HG03064 (cell line): ENCODE results near the gene DYSF.

ENCODE experiments used
- ATAC-seq: cut with Tn5 transposase; IDR thresholded peaks from one replicate; pipeline ENCODE4 v1.9.1; 2021; ENCODE audit warnings: low read depth; ENCODE audit not compliant: unreplicated experiment

The DYSF gene

GRCh38 chr2:71696381-71696780 is 243.0 kb downstream of the DYSF start:
- no peak for ATAC-seq

DNA sequence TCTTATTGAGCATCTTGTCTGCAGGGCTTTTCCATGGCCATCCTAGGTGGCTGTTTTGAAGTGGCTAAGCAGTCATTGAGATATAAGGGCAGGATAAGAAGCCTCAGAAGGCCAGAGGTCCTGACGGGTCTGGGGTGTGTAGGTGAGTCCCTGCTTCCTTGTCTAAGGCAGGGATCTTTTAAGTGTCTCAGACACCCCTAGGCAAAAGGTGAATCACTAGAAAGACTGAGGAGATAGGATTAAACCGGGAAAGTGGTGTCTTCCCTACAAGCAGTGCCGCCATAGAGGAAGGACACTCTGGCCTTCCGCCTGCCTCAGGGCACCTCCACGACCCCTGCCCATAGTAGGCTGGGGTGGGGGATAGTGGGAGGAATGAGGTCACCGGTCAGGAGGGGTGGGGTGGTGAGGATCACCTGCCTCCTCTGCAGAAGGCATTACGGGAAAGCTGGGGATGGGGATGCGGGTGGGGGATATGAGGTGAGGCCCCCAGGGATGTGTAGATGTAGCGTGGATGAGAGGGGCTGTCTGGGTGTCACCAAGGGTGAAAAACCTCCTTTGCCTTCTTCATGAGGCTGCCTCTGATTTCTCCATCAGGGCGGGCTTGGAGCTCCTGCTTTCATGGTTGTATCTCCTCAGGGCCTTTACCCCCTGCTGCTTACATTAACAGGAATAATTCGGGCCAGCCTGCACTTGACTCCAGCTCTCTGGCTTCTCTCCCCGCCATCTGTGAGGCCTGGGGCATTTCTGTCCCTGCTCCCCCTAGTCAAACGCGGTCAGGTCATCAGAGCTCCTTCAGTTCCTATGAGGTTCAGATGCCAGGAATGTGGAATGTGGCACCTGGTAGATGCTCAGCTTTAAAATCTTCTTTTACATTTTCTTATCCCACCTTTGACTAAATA is 244.0 kb downstream of the DYSF start:
- ATAC-seq, result no peak

DNA sequence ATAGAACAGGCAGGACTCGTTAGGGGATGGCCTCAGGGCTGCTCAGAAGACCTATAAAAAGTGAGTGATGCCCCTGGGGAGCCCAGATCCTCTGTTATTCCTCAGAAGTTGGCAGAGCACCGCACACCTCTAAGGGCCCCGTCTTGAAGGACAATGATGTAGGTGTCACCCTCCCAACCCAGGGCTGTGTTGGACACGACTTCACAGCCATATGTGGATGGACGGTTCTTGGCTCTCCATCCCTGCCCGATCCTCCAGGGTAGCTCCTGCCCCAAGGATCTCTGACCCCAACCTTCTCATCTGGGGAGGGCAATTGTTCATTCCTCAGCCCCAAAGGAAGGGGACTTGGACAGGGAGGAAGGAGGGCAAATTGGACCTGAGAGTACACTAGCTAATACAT is 246.1 kb downstream of the DYSF start:
- no peak for ATAC-seq

DNA sequence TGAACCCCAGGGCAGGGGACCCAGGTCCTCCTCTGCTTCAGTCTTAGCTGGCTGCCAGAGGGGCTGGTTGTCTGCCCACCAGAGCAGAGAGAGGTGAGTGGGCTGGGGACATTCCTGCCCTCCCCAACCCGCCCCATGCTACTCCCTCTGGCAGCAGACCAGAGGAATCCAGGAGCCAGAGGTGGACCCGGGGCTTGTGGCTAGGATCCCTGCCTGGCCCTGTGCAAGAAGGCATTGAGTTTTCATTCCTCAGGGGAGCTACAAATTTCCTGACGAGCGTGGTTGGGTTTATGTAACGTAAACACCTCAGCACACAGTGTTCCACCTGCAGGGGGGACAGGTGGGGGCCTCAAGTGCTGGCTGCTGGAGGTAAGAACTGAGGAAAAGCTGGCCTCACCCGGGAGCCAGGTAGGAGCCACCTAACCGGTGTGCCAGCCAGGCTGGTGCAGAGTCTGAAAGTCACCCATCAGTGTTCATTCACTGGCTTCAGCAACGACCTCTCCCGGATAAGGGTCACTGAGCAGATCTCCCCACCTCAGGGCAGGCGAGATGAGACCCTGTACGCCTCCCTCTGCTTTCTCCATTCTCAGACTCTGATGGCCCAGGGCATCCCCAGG is 246.8 kb downstream of the DYSF start:
- ATAC-seq, result no peak

GRCh38 chr2:71700658-71701397 is 247.5 kb downstream of the DYSF start:
- ATAC-seq, result no peak

DNA sequence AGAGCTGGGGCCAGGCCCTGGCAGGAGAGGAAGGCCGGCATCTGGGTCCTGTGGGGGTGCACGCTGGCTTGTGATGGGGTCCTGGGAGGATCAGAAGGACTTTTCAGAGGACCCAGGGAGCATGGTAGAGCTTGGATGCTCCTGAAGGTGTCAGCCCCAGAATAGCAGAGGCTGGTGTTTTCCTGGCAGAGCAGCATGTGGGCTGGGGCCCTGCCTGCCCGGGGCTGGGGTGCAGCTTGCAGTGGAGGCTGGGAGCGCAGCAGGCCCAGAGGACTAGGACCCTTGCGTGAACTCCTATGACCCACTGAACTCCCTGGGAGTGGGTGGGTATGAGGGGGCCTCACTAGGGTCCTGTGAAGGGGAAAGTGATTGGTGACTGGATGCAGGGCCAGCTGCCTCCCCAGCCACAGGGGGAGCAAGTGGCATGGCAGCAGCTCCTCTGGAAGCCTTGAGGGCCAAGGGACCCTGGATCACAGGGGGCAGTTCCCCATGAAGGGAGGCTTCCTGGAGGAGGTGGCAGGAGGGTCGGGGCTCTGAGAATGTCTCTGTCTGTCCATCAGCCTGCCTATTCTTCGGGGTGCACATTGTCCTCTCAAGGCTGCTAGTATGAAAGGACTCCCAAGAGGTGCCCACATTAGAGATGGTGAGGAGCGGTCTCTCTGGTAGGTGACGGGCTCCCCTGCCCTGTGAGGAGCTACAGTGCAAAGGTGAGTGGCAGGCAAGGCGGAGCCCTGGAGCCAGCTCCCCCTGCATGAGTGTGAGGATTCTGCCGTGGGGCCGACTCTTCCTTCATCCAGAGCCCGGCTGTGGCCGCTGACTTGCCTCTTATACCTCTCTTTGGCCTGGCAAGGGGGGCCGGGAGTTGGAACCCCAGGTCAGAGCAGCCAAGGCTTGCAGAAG is 249.0 kb downstream of the DYSF start:
- no peak for ATAC-seq

DNA sequence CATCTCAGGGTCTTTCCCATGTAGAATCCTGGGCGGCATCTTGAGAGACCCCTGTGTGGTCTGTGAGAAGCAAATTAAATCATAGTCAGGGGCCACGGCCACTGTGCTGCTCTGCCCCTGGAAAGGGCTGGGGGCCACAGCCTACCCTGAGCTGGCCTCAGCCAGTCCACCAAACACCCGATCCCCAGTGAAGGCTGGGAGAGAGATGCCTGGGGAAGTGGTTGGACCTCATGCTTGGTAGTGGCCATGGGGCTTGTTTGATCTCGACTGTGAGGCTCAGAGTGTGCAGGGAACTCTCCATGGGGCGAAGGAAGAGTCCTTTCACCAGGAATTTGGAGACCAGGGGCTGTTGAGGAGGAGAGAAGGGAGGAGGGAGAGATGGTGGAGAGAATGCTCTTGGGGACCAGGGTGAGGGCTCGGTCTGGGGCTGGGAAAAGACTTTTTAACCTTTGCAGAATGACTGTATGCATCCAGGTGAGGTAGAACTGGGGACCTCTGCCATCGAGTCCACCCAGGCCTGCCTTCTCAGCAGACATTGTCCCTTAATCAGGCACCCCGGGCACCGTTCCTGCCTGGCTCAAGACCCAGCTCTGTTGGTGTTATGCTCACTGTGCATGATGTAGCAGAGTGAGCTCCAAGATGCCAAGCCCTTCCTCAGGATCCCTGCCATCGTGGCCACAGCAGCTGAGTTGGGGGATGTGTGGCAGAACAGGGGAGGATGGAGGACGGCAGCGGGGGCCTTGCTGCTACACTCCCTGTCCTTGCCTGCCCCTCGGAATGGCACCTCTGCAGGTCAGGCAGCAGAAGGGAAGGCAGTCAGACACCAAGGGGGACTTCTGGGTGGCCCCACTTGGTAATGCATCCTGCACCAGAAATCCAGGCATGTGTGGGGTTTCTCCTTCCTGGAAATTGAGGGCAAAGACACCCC is 249.9 kb downstream of the DYSF start:
- ATAC-seq, result no peak

GRCh38 chr2:71704131-71704561 is 250.8 kb downstream of the DYSF start:
- ATAC-seq, result no peak

GRCh38 chr2:71704688-71705087 is 251.3 kb downstream of the DYSF start:
- ATAC-seq, result no peak

DNA sequence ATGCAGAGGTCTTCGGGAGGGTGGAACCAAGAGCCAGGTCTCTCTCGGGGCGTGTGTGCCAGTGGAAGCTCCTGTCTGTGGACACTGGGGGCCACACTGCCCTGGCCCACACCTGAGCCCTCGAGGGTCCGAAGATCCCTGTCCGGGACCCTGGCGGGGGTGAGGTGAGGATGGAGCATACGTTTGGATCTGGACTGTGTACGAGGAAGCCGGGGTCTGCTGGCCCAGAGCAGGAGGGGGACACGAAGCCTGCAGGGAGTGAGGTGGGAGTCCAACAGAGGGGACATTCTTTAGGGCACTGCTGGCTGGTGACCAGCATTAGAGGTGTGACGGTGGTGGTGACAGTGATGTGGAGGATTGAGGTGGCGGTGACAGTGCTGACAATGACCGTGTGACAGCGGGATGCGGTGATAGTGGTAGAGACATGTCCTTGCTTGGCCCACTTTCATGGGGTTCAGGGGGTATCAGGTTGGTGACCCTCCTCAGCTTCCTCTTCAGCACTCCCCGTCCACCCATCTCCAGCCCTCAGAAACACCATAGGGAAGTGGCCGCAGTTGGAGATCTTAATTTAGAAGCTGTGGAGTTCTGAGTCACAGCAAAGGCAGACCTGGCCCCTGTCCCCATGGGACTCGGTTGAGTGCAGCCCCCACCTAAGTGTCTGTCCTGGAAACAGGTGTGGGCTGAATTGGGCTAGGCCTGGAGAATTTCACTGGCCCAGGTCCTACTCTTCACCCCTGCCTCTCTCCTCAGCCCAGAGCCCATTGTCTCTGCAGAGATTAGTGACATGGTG is 252.0 kb downstream of the DYSF start:
- ATAC-seq, result no peak

DNA sequence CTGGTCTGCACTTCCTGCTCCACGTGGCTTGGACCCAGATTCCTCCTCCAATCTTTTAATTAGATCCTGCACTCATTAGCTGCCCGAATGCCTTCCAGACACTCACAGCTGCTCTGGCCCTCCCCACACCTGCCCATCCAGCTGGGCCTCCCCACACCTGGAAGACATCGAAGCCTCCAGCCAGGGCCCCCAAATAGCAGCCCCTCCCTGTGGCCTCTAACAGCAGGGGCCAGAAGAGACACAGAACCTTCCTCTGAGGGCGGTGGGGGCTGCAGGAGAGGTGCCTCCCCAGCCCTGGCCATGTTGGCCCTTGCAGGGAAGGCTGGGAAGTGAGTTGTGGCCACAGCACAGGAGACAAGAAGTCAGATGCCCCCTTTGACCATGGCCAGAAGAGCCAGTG is 252.8 kb downstream of the DYSF start:
- no peak for ATAC-seq

GRCh38 chr2:71706836-71707235 is 253.5 kb downstream of the DYSF start:
- ATAC-seq, result no peak

DNA sequence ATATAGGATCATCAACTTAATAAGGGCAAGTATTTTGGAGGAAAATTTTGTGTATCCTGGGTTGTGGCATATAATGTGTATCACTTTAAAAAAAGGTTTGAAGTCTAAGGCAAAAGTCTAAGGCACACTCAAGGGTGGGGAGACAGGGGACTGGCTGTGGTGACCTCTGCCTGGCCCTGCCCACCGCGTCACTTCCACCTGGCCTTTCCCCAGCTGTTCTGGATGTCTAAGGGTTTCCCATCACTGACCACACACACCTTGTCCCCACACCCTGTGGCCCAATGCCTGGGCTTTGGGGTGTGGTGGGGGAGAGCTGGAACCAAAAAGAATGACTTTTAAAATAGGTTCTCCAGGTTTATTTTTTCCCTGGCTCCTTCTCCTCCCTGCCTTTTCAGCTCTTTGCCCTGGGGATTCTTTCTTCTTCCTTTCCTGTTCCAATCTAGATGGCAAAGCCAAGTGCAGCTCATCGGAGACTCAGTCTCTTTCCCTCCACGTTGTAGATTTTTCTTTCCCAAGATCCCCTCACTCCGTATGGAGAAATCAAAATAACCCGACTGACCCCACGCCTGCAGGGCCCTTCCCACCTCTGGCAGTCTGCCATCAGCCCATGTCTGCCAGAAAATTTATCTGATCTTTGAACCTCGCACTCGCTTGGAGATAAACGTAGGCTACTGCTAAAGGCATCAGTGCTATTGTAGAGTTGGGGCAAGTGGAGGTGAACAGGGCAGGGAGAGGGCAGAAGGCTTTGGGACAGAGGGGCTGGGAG is 257.2 kb downstream of the DYSF start:
- no peak for ATAC-seq

DNA sequence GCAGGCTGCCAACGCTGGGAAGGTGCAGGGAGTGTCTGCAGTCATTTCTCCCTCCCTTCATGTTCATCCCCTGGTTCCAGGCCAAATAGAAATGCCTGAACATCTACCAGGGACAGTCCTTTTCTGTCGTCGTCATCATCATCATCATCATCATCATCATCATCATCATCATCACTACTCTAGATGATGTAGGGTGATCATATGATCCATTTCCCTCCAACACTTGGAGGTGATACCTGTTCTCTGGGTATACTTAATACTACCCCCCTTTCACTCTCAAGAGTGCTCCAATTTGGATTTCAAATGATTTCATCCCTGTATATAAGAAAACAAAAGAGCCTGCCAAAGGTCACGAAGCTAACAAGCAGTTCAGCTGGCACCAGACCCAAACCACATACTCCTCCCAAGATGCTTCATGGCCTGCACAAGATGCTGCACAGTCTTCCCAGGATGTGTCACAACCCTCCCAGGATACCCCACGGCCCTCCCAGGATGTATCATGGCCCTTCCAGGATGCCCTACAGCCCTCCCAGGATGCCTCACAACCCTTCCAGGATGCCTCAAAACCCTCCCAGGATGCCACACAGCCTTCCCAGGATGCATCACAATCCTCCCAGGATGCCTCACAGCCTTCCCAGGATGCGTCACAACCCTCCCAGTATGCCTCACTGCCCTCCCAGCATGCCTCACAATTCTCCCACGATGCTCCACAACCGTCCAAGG is 257.9 kb downstream of the DYSF start:
- ATAC-seq, result no peak

DNA sequence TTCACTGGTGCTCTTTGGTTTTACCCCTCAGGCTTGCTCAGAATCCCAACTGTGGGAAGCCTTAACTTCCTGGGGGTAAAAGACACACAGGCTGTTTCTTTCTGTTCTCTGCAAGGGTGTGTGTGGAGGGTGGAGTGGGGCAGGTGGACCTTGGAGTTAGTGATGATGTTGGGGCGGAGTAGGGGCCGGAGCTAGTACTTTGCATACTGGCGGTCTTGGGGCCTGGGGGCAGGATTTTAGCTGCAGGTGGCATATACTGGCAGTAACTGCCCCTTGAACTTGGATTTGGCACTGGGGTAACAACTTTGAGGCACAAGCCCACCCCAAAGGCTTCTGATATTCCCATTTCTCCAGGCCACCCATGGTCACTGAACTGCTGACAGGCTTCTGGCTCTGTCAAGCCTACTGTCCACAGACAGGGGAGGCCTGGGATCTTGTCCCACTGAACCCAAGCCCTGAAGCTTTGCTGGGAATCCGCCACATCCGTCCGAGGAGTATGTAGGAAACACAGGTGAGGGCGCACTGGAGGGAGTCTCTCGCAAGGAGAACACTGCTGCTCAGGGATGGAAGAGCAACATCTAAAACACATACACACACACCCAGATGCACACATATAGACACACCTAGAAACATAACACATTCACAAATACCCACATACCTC is 258.9 kb downstream of the DYSF start:
- ATAC-seq, result no peak
